Measurements from ENCODE around the gene RARB. TPM values are rescaled to one million over a fixed set of nuclear protein-coding genes. Genes with fewer than 3 reads are reported as not detected.

Gene RARB
- total and polyA plus RNA-seq, 4 donors = 1.5 to 24.5 (median 4.1) TPM

DNA sequence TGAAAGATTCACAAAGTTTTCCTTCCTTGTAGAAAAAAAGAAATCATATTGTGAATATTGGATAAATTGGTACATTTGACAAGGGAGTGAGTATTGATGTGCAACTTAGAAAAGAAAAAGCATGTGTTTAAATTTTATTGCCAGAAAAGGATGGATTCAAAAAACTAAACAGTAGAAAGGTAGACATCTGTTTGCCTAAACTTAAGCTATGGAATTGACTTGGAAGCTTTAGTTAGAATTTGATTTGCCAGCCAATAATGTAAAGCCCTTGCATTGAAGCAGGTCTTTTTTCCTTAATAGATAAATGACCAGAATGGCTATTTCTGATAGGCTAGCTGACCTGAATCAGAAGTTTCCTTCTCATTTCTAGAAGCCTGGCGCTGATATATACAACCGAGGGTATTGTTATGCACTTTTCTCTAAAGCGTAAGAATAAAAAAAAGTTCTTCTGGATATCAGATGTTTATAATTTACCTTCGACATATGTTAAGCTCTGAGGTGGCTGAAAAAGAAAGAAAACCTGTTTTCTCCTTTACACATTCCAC, 4.2 kb downstream of the RARB start:
- Histone ChIP-seq H3K9ac (ENCODE audit: insufficient read depth in 1 of 2, low read length in 2 of 2) (peak overlapping the region; percentile 14 to 90), H3K9me3 (ENCODE audit: control insufficient read depth in 4 of 4, insufficient read depth in 3 of 4, low read length in 3 of 4) (no peaks in the 10 kb centered on the region), H3K27me3 (ENCODE audit: control insufficient read depth in 3 of 3, insufficient read depth in 3 of 3, low read length in 2 of 3) (no peaks in the 10 kb centered on the region), H3K4me3 (no peak overlapping the region), H3K27ac (ENCODE audit: low read depth in 1 of 2, low read length in 1 of 2) (peak overlapping the region in 1 of 2 donors; percentile 98), H3K4me1 (ENCODE audit: control insufficient read depth in 5 of 5, insufficient read depth in 5 of 5, low read length in 5 of 5) (peaks cover 2 to 21% (median 13%) of the 10 kb centered on the region in 5 donors), H3K36me3 (ENCODE audit: control insufficient read depth in 4 of 4, insufficient read depth in 4 of 4, low read length in 4 of 4) (no peaks in the 10 kb centered on the region)
- ATAC-seq (ENCODE audit: insufficient read depth, low FRiP score) = no peak
- peak in 2 of 3 donors; percentile 39 to 65 for DNase-seq
- TF ChIP-seq, protein P1, sequence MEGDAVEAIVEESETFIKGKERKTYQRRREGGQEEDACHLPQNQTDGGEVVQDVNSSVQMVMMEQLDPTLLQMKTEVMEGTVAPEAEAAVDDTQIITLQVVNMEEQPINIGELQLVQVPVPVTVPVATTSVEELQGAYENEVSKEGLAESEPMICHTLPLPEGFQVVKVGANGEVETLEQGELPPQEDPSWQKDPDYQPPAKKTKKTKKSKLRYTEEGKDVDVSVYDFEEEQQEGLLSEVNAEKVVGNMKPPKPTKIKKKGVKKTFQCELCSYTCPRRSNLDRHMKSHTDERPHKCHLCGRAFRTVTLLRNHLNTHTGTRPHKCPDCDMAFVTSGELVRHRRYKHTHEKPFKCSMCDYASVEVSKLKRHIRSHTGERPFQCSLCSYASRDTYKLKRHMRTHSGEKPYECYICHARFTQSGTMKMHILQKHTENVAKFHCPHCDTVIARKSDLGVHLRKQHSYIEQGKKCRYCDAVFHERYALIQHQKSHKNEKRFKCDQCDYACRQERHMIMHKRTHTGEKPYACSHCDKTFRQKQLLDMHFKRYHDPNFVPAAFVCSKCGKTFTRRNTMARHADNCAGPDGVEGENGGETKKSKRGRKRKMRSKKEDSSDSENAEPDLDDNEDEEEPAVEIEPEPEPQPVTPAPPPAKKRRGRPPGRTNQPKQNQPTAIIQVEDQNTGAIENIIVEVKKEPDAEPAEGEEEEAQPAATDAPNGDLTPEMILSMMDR (IDR thresholded peaks at IDR 0.05; ENCODE audit: control extremely low read depth, extremely low read depth) = no peak
- WGBS, 2 donors = 73 to 74% methylated on average over 4 of the region's 4 CpGs

DNA sequence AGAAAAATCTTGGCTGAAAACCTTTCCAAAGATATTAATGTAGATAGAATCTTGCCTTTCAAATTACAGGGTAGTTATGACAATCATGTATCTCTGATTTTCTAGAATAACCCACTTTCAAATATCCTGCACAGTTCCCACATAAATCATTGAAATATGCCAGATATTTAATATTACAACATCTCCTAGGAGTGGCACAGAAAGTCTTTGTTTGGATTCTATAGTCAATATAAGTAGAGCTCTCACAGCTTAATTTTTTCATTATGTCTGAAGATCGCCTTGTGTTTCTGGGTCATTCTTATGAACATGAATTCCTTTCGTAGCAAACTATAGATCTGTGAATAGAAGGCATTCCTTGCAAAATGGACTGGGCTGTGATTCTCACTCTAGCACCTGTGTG, 5.0 kb downstream of the RARB start:
- ATAC-seq (ENCODE audit: insufficient read depth, low FRiP score) = no peak
- H3K36me3 ChIP-seq (ENCODE audit: control insufficient read depth in 4 of 4, insufficient read depth in 4 of 4, low read length in 4 of 4) = peaks cover 0 to 1% (median 0%) of the 10 kb centered on the region in 4 donors
- peaks cover 6 to 21% (median 11%) of the 10 kb centered on the region in 5 donors for H3K4me1 ChIP-seq (ENCODE audit: control insufficient read depth in 5 of 5, insufficient read depth in 5 of 5, low read length in 5 of 5)
- no peaks in the 10 kb centered on the region for H3K9me3 ChIP-seq (ENCODE audit: control insufficient read depth in 4 of 4, insufficient read depth in 3 of 4, low read length in 3 of 4)
- peak overlapping the region; percentile 5 to 52 for H3K27ac ChIP-seq (ENCODE audit: low read depth in 1 of 2, low read length in 1 of 2)
- peak overlapping the region in 1 of 2 donors; percentile 90 for H3K9ac ChIP-seq (ENCODE audit: insufficient read depth in 1 of 2, low read length in 2 of 2)
- TF ChIP-seq, protein P1 (IDR thresholded peaks at IDR 0.05; ENCODE audit: control extremely low read depth, extremely low read depth) = no peak
- 68 to 82% methylated on average over 2 of the region's 2 CpGs for WGBS, 2 donors
- peak in 2 of 3 donors; percentile 37 to 44 for DNase-seq
- no peak overlapping the region for H3K4me3 ChIP-seq
- no peaks in the 10 kb centered on the region for H3K27me3 ChIP-seq (ENCODE audit: control insufficient read depth in 3 of 3, insufficient read depth in 3 of 3, low read length in 2 of 3)

DNA sequence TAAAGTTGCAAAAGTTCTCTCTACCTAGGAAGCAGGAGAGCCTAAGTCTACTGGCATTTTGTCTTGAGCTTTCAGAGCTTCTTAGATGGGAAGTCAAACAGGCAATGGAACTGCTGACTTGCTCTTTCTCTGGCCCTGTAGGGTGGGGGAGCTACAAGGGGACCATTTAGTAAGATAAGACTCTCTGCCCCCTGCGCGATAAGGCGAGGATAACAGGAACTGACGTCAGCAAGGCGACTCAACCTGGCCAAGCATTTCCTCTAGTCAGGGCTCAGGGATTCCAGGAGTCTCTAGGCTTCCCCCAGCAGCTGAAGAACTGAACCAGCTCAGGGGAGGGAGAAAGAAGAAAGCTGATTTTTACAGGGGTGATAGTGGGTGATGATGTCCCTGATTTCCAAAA, 5.8 kb downstream of the RARB start:
- Histone ChIP-seq H3K36me3 (ENCODE audit: control insufficient read depth in 4 of 4, insufficient read depth in 4 of 4, low read length in 4 of 4) (peaks cover 0 to 1% (median 0%) of the 10 kb centered on the region in 4 donors), H3K4me3 (no peak overlapping the region), H3K9ac (ENCODE audit: insufficient read depth in 1 of 2, low read length in 2 of 2) (peak overlapping the region in 1 of 2 donors; percentile 4), H3K4me1 (ENCODE audit: control insufficient read depth in 5 of 5, insufficient read depth in 5 of 5, low read length in 5 of 5) (peaks cover 6 to 21% (median 15%) of the 10 kb centered on the region in 5 donors), H3K9me3 (ENCODE audit: control insufficient read depth in 4 of 4, insufficient read depth in 3 of 4, low read length in 3 of 4) (no peaks in the 10 kb centered on the region), H3K27me3 (ENCODE audit: control insufficient read depth in 3 of 3, insufficient read depth in 3 of 3, low read length in 2 of 3) (no peaks in the 10 kb centered on the region), H3K27ac (ENCODE audit: low read depth in 1 of 2, low read length in 1 of 2) (peak overlapping the region; percentile 42 to 52)
- peak in 2 of 3 donors; percentile 54 to 58 for DNase-seq
- no peak for ATAC-seq (ENCODE audit: insufficient read depth, low FRiP score)
- TF ChIP-seq, protein P1 (IDR thresholded peaks at IDR 0.05; ENCODE audit: control extremely low read depth, extremely low read depth) = no peak
- 18 to 31% methylated on average over 5 of the region's 5 CpGs for WGBS, 2 donors
